NB4 (cell line): Measurements from ENCODE around the gene UVRAG.

Experiments used
- DNase-seq: peaks from one replicate; pipeline ENCODE4 v3.0.0; 2010; ENCODE audit warnings: low read depth
- H3K4me3 ChIP-seq: one replicate; pipeline ENCODE4 v1.5.1; 2011; ENCODE audit warnings: mild to moderate bottlenecking, low read depth, low read length, moderate library complexity
- MYC ChIP-seq: IDR thresholded peaks from 2 replicates; pipeline ENCODE4 v1.6.1; 2011; ENCODE audit warnings: low read depth, low read length
- POLR2A ChIP-seq: IDR thresholded peaks from 2 replicates; pipeline ENCODE4 v1.6.1; 2011; ENCODE audit warnings: mild to moderate bottlenecking; ENCODE audit not compliant: insufficient read length; ENCODE audit errors: extremely low read depth
- TF ChIP-seq, protein P1 (sequence below): IDR thresholded peaks from one replicate; pipeline ENCODE4 v1.5.1; 2012; ENCODE audit warnings: low read depth, low read length
- TF ChIP-seq, protein P2 (sequence below): IDR thresholded peaks from 2 replicates; pipeline ENCODE4 v1.6.1; 2011; ENCODE audit warnings: low read depth, low read length

UVRAG gene

DNA sequence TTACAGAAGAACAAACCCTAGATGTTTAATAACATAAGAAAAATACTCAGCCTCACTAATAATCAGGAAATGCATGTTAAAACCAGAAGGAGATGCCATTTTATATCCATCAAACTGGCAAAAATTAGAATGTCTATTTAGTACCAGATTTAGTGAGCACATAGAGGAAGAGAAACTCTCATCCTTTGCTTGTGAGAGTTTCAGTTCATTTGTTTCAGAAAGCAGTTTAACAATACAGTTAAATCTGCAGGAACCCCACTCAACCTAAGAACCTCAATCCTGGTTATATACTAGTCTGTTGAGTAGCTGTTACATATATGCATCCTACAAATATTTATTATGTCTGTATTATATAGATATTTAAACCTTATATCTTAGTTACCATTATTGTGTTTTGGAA is 218.7 kb downstream of the UVRAG start:
- TF ChIP-seq MYC = no peak
- TF ChIP-seq, protein P1, sequence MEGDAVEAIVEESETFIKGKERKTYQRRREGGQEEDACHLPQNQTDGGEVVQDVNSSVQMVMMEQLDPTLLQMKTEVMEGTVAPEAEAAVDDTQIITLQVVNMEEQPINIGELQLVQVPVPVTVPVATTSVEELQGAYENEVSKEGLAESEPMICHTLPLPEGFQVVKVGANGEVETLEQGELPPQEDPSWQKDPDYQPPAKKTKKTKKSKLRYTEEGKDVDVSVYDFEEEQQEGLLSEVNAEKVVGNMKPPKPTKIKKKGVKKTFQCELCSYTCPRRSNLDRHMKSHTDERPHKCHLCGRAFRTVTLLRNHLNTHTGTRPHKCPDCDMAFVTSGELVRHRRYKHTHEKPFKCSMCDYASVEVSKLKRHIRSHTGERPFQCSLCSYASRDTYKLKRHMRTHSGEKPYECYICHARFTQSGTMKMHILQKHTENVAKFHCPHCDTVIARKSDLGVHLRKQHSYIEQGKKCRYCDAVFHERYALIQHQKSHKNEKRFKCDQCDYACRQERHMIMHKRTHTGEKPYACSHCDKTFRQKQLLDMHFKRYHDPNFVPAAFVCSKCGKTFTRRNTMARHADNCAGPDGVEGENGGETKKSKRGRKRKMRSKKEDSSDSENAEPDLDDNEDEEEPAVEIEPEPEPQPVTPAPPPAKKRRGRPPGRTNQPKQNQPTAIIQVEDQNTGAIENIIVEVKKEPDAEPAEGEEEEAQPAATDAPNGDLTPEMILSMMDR = no peak
- TF ChIP-seq, protein P2, sequence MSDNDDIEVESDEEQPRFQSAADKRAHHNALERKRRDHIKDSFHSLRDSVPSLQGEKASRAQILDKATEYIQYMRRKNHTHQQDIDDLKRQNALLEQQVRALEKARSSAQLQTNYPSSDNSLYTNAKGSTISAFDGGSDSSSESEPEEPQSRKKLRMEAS = no peak
- no peak for TF ChIP-seq POLR2A
- H3K4me3 ChIP-seq = no peak overlapping the region
- DNase-seq = no peak

DNA sequence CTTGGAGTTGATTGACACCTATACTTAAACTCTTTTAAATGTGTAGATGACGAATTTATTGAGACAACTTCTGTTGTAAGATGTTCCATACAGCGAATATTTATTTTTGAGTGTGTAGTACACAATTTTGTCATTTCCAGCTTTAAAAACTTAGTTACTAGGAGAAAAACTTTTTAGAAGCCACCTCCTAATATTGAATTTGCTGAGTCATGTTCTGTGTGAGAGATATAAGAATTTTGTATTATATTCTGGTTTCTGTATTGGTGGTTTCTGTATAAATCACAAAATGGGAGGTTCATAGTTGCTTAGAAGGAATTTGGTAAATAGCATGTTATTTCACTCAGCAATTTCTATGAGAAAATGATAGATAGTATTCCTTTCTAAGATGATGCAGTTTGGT is 220.0 kb downstream of the UVRAG start:
- DNase-seq = no peak
- TF ChIP-seq, protein P2 = no peak
- H3K4me3 ChIP-seq = no peak overlapping the region

DNA sequence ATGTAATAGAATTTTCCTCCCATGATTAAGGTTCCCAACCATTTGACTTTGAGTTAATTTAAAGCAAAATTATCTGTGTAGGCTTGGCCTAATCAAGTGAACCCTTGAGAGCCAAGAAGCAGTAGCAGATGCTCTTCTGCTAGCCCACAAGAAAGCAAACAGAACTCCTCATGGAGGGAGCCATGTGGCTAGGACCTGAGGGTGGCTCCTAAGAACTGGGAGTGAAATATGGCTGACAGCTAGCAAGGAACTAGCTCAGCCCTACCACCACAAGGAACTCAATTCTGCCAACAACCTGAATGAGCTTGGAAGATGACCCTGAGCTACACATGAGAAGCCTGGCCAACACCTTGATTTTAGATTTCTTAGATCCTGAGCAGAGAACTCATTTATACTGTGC is 223.6 kb downstream of the UVRAG start:
- H3K4me3 ChIP-seq = no peak overlapping the region
- TF ChIP-seq MYC (no peak), POLR2A (no peak)
- TF ChIP-seq, protein P1 = no peak
- TF ChIP-seq, protein P2 = no peak
- no peak for DNase-seq

DNA sequence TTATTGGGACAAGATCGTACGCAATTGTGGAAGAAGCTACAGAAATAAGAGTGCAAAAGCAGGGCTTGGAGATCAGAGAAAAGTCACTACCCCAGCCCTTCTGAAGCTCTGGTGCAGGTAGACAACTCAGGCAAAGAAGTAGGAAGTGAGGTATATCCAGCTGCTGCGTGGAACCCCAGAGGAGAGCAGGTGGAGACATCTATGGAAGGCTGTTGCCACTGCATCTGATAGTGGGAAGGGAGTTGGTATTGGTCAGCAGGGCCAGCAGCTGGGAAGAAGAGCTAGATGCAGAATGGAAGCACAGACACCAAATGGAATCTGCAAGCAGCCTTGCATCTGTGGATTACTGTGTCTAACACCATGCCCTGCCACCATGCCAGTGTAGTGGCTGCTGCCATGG is 226.2 kb downstream of the UVRAG start:
- H3K4me3 ChIP-seq = no peak overlapping the region
- TF ChIP-seq, protein P1 = no peak
- TF ChIP-seq, protein P2 = no peak
- no peak for TF ChIP-seq MYC
- no peak for TF ChIP-seq POLR2A
- no peak for DNase-seq

DNA sequence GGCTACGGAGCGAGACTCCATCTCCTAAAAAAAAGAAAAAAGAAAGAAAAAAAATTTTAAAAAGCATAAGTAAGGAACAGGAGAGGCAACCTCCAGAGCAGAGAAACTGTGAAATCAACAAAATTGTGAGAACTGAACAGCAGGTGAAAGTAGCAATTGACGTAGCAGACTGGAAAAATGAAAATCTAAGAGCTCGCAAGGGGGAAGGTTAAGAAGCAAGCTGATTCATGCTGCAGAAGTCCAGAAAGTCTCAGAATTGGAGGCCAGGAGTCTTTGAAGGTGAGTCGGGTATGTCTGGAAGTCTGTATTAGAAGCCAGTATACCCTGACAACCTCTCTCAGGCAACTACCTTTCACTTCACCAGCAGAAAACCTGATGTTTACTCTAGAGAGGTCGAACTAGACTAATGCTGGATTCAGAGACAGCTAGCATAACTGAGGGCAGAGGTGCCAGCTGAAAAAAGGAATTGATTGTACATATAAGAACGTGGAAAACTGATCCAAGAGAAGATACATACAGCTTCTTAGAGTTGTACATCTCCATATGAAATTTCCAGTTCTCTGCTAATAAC is 229.8 kb downstream of the UVRAG start:
- TF ChIP-seq, protein P2 = no peak
- no peak for TF ChIP-seq POLR2A
- DNase-seq = no peak
- no peak overlapping the region for H3K4me3 ChIP-seq

DNA sequence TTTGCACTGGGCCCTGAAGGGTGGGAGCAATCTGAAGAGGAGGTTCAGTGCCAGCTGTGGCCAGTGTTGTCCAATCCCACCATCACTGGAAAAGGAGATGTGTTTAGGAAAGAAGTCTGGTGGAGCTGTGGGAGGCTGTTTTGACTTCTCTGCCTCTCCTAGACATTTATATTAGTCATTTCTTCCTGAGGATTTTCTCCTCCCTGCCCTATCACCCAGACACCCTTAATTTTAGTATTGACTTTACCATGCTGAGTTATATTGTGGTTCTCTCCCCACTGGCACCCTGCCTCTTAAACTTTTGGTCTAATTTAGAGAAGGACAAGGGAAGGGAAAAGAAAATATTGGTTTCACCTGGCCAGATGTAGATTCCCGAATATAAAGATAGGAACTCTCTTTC is 232.2 kb downstream of the UVRAG start:
- no peak overlapping the region for H3K4me3 ChIP-seq
- DNase-seq = no peak
- TF ChIP-seq, protein P2 = no peak
- no peak for TF ChIP-seq POLR2A
- TF ChIP-seq, protein P1 = no peak
- no peak for TF ChIP-seq MYC

DNA sequence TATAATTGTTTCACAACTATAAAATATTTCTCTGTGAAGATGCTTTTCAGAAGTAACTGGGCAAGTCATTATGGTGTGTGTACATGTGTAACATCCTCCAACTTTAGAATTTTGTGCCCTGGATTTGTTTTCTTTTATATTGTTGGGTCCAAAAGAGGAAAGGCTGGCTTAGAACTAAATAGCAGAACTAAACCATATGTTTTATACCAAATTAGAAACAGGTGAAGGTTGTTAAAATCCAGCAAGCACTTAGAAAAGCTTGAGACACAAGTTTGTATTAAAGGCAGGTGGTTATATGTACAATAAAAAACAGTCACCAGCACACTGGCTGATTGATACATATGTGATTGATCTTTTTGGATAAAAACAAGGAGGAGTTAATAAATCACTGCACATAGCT is 232.8 kb downstream of the UVRAG start:
- H3K4me3 ChIP-seq = no peak overlapping the region
- DNase-seq = no peak
- TF ChIP-seq POLR2A = no peak
- no peak for TF ChIP-seq MYC
